ENCODE data around the gene NPRL2. TPM values are rescaled to one million over a fixed set of nuclear protein-coding genes. Genes with fewer than 3 reads are reported as not detected.

The NPRL2 gene
- total and polyA plus RNA-seq, 9 of the 15 experiments (the other 6 are each of a cell fraction or from before 2014, with no cell fraction given): 17.4 to 40.4 (median 24.4) TPM

DNA sequence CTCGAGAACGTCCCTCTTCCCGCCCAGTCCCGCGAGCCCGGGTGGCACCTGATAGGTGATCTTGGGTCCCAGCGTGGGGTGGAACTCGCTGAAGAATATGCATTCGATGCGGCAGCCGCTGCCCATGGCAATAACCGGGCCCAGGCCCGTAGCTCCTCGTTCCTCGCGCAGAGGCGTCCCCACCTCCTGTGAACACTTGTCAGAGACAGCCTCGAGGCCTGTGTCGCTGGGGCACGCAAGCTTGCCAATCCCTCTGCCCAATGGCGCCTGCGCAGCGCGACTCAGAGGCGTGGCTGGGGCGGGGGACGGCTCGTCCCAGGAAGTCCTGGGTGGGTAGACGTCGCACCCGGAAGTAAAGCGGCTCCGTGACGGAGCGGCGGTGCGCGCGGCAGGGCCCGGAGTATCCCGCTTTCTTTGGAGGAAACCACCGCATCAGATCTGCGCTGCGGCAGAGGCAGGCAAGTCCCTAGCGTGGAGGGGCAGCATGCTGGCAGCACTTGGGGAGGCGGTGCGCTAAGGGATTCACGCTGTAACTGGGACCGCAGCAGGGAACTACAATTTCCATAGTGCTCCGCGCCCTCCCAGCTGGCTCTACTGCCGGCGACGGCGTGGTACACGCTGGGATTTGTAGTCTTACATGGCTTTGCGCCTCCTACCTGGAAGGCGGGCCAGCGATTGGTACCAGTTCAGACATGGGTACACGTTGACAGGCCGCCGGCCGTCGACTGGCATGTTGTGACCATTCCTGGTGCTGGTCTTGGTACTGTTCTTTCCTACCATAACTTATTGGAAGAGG, at the start of gene NPRL2, which contains the start of gene CYB561D2 (continued):
- no peak for TF ChIP-seq CGGBP1 (CRISPR knock-in tag; IDR thresholded peaks at IDR 0.05)
- TF ChIP-seq NCOA1 (IDR thresholded peaks at IDR 0.05; ENCODE audit: low read depth): no peak
- TF ChIP-seq, protein P1, sequence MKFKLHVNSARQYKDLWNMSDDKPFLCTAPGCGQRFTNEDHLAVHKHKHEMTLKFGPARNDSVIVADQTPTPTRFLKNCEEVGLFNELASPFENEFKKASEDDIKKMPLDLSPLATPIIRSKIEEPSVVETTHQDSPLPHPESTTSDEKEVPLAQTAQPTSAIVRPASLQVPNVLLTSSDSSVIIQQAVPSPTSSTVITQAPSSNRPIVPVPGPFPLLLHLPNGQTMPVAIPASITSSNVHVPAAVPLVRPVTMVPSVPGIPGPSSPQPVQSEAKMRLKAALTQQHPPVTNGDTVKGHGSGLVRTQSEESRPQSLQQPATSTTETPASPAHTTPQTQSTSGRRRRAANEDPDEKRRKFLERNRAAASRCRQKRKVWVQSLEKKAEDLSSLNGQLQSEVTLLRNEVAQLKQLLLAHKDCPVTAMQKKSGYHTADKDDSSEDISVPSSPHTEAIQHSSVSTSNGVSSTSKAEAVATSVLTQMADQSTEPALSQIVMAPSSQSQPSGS (CRISPR knock-in tag; IDR thresholded peaks at IDR 0.05): no peak
- no peak for TF ChIP-seq HDAC2 (IDR thresholded peaks at IDR 0.05)
- no peak for TF ChIP-seq CHCHD3 (CRISPR knock-in tag; IDR thresholded peaks at IDR 0.05)
- TF ChIP-seq ETV6 (IDR thresholded peaks at IDR 0.05; ENCODE audit: borderline replicate concordance in 1 of 2, low read depth in 2 of 2, low read length in 1 of 2): no peak
- no peak for TF ChIP-seq ETV6 (CRISPR knock-in tag; IDR thresholded peaks at IDR 0.05; ENCODE audit: borderline replicate concordance)
- no peak for TF ChIP-seq CBX1 (IDR thresholded peaks at IDR 0.05; ENCODE audit: low read depth)
- TF ChIP-seq JUND (IDR thresholded peaks at IDR 0.05; ENCODE audit: borderline replicate concordance, low read depth, low read length): 0 out of 2 replicates have a peak, but pooled peaks have one; percentile 3
- no peak; the same call in 2 of the 3 replicates for TF ChIP-seq JUND (tag; IDR thresholded peaks at IDR 0.05; ENCODE audit: borderline replicate concordance, low read depth, low read length)
- no peak for TF ChIP-seq FUS (optimal IDR thresholded peaks at IDR 0.05; ENCODE audit: low read depth, low read length)
- TF ChIP-seq RBM39 (optimal IDR thresholded peaks at IDR 0.05; ENCODE audit: low read depth, low read length): no peak
- no peak for TF ChIP-seq HMG20B (CRISPR knock-in tag; IDR thresholded peaks at IDR 0.05)
- TF ChIP-seq CBX2 (IDR thresholded peaks at IDR 0.05; ENCODE audit: insufficient read depth, low read length, poor library complexity, severe bottlenecking): no peak
- TF ChIP-seq ELF4 (CRISPR knock-in tag; IDR thresholded peaks at IDR 0.05): peak; percentile 79; the same call in 1 of the 2 replicates
- no peak for TF ChIP-seq NR3C1 (CRISPR knock-in tag; IDR thresholded peaks at IDR 0.05)
- TF ChIP-seq MCM2 (IDR thresholded peaks at IDR 0.05; ENCODE audit: low read depth): no peak
- TF ChIP-seq RFX1 (IDR thresholded peaks at IDR 0.05): no peak
- TF ChIP-seq, protein P2, sequence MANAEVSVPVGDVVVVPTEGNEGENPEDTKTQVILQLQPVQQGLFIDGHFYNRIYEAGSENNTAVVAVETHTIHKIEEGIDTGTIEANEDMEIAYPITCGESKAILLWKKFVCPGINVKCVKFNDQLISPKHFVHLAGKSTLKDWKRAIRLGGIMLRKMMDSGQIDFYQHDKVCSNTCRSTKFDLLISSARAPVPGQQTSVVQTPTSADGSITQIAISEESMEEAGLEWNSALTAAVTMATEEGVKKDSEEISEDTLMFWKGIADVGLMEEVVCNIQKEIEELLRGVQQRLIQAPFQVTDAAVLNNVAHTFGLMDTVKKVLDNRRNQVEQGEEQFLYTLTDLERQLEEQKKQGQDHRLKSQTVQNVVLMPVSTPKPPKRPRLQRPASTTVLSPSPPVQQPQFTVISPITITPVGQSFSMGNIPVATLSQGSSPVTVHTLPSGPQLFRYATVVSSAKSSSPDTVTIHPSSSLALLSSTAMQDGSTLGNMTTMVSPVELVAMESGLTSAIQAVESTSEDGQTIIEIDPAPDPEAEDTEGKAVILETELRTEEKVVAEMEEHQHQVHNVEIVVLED (CRISPR knock-in tag; IDR thresholded peaks at IDR 0.05): peak; percentile 80
- TF ChIP-seq, protein P3, sequence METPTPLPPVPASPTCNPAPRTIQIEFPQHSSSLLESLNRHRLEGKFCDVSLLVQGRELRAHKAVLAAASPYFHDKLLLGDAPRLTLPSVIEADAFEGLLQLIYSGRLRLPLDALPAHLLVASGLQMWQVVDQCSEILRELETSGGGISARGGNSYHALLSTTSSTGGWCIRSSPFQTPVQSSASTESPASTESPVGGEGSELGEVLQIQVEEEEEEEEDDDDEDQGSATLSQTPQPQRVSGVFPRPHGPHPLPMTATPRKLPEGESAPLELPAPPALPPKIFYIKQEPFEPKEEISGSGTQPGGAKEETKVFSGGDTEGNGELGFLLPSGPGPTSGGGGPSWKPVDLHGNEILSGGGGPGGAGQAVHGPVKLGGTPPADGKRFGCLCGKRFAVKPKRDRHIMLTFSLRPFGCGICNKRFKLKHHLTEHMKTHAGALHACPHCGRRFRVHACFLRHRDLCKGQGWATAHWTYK (CRISPR knock-in tag; IDR thresholded peaks at IDR 0.05): peak; percentile 69; the same call in 1 of the 2 replicates
- TF ChIP-seq NEUROD1 (IDR thresholded peaks at IDR 0.05; ENCODE audit: borderline replicate concordance, low read depth, low read length, partially characterized antibody): no peak
- no peak for TF ChIP-seq CREBBP (IDR thresholded peaks at IDR 0.05; ENCODE audit: low read depth, low read length)
- TF ChIP-seq, protein P4, sequence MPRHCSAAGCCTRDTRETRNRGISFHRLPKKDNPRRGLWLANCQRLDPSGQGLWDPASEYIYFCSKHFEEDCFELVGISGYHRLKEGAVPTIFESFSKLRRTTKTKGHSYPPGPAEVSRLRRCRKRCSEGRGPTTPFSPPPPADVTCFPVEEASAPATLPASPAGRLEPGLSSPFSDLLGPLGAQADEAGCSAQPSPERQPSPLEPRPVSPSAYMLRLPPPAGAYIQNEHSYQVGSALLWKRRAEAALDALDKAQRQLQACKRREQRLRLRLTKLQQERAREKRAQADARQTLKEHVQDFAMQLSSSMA (CRISPR knock-in tag; IDR thresholded peaks at IDR 0.05): no peak
- peak; percentile 36; the same call in 1 of the 2 replicates for TF ChIP-seq ATF1 (CRISPR knock-in tag; IDR thresholded peaks at IDR 0.05)
- peak; percentile 96 for TF ChIP-seq ATF1 (tag; IDR thresholded peaks at IDR 0.05)
- TF ChIP-seq CBX5 (IDR thresholded peaks at IDR 0.05; ENCODE audit: borderline replicate concordance, low read depth): no peak

All from K562 (cell line).